ENCODE results near the gene MYH15.

The MYH15 gene

DNA sequence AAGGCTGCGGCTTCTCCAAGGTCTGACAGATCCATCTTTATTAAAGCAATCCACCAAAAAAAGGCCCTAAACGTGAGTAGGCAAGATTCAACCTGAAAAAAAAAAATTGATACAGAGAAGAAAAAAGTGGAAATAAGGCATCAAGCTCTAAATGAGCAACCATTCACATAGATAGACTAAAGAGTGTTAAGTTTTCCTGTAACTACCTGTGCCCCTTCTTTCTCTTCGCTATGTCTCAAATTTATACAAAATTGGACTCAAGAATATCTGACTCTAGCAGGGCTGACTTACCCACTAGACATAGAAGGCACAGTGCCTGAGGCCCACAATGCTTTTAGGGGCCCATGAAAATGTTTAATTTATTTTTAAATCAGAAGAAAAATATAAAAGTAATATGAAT lies at the start of gene MYH15:
TSS of gene MYH15 (minus strand) at position 101 of the 400 bp plus-strand sequence. CDS start at position 35, 66 bp downstream.
- no peak for TF ChIP-seq JUND (IDR thresholded peaks at IDR 0.05; ENCODE audit: low read depth)
- no peak for DNase-seq (ENCODE audit: low read depth in 1 of 2, low spot score in 1 of 2)
- in situ Hi-C loops (cut with HindIII; ENCODE audit: low pct_unique_long_range_greater_than_20kb, low sequenced_read_pairs): no loop called here

DNA sequence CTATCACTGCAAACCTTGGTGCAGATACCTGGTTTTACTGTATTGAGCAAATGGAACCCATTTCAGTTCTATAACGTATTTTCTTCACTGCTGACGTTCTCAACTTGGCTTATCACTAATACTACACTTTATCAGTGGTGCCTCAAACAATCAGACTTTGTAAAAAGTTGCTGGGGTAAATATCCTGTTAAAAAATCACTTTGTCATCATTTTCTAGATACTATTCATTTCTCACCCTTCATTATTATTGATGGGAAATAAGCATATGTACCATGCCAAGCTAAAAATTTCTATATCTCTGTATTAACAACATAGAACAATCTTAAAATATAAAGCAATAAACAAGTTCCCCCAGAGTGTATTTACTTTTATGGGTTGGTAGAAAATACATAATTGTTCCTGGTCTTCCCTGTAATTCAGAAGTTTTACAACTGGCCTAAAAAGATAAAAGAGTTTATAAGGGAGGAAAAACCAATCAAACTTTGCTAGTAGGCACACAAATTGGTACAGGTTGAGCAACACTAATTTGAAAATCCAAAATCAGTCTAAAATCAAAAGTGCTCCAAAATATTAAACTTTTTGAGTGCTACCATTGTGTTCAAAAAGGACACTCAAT lies 45.7 kb upstream of the MYH15 start:
- no peak for TF ChIP-seq JUND (IDR thresholded peaks at IDR 0.05; ENCODE audit: low read depth)
- in situ Hi-C loops (cut with HindIII; ENCODE audit: low pct_unique_long_range_greater_than_20kb, low sequenced_read_pairs): no loop called here
- no peak for DNase-seq (ENCODE audit: low read depth in 1 of 2, low spot score in 1 of 2)

DNA sequence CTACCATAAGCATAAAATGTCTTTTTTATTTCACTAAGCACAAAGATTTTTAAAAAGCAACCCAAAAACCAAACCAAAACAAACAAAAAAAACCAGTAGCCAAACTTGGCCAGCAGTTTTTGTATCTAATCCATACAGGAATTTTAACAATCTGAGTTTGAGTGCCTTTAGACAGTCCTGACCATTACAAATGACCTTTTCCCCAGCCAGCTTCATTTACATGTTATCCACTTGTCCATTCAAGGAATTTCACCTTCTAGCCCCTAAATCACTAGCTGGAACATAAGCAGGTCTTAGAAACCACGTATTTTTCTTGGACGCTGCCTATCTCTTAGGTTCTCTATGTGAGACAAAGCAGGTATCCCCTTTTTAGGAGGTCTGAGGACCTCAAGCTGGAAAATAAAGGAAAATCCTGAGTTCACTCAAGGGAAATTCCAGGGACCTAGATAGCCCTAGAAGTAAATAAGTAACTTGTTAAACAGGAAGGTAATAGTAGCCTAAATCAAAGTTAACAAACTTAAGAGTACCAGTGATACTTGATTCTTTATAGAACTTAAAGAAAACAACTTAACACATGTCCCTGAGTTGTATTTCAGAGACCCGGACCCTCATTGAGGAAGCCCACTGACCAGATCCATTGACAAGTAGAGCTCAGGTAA lies 44.6 kb upstream of the MYH15 start:
- DNase-seq (ENCODE audit: low read depth in 1 of 2, low spot score in 1 of 2): no peak
- TF ChIP-seq JUND (IDR thresholded peaks at IDR 0.05; ENCODE audit: low read depth): no peak
- in situ Hi-C loops (cut with HindIII; ENCODE audit: low pct_unique_long_range_greater_than_20kb, low sequenced_read_pairs): no loop called here

DNA sequence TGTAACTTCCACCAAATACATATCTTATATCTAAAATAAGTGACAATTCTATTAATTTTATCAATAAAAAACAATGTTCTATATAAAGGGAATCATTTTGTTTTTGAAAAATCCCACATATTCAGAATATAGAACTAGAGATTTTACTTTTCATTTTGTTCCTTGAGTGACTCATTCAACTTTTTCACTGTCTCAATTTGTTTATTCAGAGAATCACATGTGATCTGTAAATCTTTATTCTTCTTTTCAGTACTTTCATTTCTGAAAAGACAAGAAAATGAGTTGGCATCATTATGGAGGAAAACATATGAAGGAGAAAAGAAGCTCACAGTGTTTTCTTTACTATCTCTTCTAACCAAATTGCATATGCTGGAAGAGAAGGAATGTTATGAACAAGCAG lies 43.8 kb upstream of the MYH15 start:
- no peak for TF ChIP-seq JUND (IDR thresholded peaks at IDR 0.05; ENCODE audit: low read depth)
- in situ Hi-C loops (cut with HindIII; ENCODE audit: low pct_unique_long_range_greater_than_20kb, low sequenced_read_pairs): no loop called here

DNA sequence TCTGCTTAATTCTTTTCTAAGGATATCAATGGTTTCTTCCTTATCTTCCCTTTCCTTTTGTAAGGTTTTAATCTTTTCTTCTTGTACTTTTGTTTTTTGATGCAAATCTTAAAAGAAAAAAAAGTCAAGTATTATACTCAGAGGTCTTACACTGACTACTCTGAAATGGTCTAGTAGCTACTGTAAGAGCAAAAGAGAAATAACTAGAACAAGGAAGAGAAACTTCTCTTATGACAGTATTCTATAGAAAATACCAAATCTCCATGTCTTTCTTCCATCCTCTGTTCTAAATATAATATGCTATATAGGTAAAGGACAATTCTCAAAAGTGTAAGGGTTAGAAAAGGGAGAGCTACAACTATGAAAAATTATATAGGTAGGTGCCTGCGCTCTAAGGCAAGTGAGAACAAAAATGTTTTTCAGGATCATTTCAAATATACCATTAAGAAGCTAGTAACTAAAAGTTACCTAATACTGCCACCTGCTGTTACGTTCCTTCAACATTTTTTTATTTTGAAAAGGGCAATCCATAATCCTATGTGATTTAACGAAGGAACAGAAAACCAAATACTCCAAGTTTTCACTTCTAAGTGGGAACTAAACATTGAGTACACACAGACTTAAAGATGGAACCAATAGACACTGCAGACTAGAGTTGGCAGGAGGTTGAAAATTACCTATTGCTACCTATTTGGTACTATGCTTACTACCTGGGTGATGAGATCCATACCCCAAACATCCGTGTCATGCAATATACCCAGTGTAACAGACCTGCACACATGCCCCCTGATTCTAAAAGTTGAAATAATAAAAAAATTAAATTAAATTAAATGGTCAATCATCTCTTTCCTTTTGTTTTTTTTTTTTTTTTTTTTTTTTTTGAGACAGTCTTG lies 42.1 kb upstream of the MYH15 start:
- TF ChIP-seq JUND (IDR thresholded peaks at IDR 0.05; ENCODE audit: low read depth): no peak
- peak; percentile 10 to 61 for DNase-seq (ENCODE audit: low read depth in 1 of 2, low spot score in 1 of 2)
- in situ Hi-C loops (cut with HindIII; ENCODE audit: low pct_unique_long_range_greater_than_20kb, low sequenced_read_pairs): no loop called here

More for the DNA sequence above, 43.8 kb upstream of the MYH15 start:
- DNase-seq (ENCODE audit: low read depth in 1 of 2, low spot score in 1 of 2): no peak

DNA sequence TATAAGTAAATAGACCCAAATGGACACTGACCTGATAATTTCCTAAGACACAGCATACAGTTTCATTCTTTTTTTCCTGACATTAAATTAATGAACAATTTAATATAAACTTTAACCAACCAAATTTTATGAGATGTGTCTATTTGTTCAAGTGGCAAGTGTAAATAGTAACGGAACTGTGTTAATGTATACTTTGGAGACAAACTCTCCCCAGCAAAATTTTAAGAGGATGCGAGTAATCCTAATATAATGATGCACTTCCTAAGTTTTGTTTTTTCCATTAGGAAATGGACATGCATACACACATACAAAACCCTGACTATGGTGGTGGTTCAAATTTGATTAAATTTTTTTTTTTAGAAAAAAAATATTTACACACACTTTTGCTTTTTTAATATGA lies 38.5 kb upstream of the MYH15 start:
- in situ Hi-C loops (cut with HindIII; ENCODE audit: low pct_unique_long_range_greater_than_20kb, low sequenced_read_pairs): no loop called here
- DNase-seq (ENCODE audit: low read depth in 1 of 2, low spot score in 1 of 2): no peak
- no peak for TF ChIP-seq JUND (IDR thresholded peaks at IDR 0.05; ENCODE audit: low read depth)

DNA sequence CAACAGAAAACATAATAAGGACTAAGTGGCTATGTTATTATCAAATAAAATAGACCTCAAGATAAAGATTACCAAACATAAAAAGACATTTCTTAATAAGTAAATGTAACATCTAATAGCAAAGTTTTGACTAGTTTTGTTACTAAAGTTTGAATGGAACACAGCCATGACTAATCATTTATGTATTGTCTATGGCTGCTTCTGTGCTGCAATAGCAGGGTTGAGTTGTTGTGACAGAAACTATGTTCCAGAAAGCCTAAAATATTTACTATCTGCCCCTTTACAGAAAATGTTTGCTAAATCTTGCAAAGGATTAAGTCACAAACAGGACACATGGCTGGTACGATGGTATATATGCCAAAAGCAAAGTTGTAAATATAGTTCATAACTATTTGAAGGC lies 37.9 kb upstream of the MYH15 start:
- DNase-seq (ENCODE audit: low read depth in 1 of 2, low spot score in 1 of 2): no peak
- in situ Hi-C loops (cut with HindIII; ENCODE audit: low pct_unique_long_range_greater_than_20kb, low sequenced_read_pairs): no loop called here
- TF ChIP-seq JUND (IDR thresholded peaks at IDR 0.05; ENCODE audit: low read depth): no peak

DNA sequence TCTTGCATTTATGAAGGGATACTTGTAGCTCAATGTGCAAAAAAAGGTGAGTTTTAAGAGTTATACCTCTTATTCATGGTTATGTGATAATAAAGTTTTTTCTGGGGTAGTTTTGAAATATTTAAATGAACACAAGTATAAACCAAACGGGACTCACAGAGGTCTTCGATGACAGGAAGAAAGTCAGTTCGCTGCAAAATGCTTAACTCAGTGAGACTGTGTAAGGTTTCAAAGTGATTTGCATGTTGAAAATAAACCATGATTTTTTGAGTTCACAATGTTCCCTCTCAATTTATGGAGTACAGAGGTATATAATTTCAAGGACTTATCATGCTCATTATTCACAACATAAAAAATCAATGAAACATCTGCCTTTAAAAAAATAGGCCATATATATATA lies 36.3 kb upstream of the MYH15 start:
- no peak for DNase-seq (ENCODE audit: low read depth in 1 of 2, low spot score in 1 of 2)
- in situ Hi-C loops (cut with HindIII; ENCODE audit: low pct_unique_long_range_greater_than_20kb, low sequenced_read_pairs): no loop called here
- TF ChIP-seq JUND (IDR thresholded peaks at IDR 0.05; ENCODE audit: low read depth): no peak

DNA sequence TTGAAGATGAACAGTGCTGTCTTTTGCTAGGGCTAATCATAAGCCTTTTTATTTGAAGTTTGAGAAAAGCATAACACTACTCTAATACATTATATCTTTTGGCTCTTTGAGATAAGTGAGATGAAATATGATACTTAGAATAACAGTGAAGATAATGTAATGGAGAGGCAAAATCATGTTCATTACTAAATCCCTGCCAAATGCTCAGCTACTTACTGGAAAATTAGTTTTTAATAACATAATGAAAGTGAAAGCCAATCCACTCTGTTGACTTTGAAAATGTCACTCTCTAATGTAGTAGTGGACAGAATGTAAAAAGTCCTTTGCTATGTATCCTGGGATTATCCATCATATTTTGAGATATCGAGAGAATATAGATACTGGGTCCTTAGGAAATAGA lies 35.9 kb upstream of the MYH15 start:
- DNase-seq (ENCODE audit: low read depth in 1 of 2, low spot score in 1 of 2): no peak
- in situ Hi-C loops (cut with HindIII; ENCODE audit: low pct_unique_long_range_greater_than_20kb, low sequenced_read_pairs): no loop called here
- TF ChIP-seq JUND (IDR thresholded peaks at IDR 0.05; ENCODE audit: low read depth): no peak

DNA sequence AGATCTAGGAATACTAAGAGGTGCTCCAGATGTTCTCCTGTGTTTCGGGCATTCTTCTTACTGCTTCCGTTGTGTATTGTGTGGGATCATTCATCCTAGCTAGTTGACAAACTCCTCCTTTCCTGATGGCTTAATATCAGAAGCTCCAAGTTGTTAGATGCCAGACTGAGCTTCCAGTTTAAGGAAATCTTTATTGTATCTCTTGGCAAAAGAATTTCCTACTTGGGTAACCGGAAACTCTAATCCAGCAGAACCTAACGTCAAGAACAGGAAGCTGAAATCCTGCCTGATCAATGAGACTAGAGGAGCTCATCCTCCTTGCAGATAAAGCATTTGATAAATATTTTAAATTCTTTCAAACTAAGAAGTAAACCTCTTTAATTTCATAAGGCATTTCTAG lies 27.7 kb upstream of the MYH15 start:
- no peak for DNase-seq (ENCODE audit: low read depth in 1 of 2, low spot score in 1 of 2)
- in situ Hi-C loops (cut with HindIII; ENCODE audit: low pct_unique_long_range_greater_than_20kb, low sequenced_read_pairs): no loop called here
- no peak for TF ChIP-seq JUND (IDR thresholded peaks at IDR 0.05; ENCODE audit: low read depth)

DNA sequence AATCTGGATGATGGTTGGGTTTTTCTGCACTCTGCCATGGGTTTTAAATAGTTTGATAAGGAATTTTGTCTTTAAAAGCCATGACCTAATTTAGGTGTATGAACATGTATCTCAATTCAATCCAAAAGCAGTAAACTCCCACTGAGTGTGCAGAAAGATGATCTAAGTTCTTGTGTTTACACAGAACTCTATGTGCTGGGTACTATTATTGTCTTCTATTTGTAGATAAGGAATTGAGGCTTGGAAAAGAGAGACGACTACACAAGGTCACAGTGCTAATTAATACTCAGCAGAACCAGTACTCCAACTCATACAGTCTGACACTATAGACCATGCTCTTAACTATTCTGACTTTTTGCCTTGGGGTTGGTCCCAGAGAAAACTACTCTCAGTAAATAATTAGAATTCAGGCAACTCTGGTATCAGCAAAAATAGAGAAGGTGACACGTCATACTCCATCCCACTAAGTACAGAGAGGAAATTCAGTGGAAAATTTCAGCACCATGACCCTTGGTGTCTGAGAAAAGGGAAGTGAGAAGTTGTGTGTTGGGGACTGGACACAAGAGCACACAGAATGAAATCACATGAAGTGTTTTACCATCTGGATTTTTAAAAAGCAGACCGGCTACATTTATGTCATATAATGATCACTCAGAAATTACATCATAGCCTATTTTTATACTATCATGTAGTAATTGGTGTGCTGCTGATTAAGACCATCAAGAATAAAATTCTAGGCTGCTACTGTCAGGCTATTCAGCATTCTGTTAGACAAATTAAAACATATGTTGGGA lies 18.3 kb upstream of the MYH15 start:
- in situ Hi-C loops (cut with HindIII; ENCODE audit: low pct_unique_long_range_greater_than_20kb, low sequenced_read_pairs): no loop called here
- no peak for TF ChIP-seq JUND (IDR thresholded peaks at IDR 0.05; ENCODE audit: low read depth)
- DNase-seq (ENCODE audit: low read depth in 1 of 2, low spot score in 1 of 2): no peak

DNA sequence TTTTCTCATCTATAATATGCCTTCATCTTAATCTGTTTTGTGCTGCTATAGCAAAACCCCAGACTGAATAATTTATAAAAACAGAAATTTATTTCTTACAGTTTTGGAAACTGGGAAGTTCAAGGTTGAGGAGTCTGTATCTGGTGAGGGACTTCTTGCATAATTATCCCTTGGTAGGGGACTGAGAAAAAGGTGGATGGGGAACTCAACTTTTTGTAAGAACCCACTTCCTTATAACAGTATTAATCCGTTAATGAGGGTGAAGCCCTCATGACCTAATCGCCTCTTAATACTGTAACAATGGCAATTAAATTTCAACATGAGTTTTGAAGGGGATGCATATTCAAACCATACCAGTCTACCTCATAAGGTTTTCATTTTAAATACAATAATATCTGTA lies 17.4 kb upstream of the MYH15 start:
- TF ChIP-seq JUND (IDR thresholded peaks at IDR 0.05; ENCODE audit: low read depth): no peak
- no peak for DNase-seq (ENCODE audit: low read depth in 1 of 2, low spot score in 1 of 2)
- in situ Hi-C loops (cut with HindIII; ENCODE audit: low pct_unique_long_range_greater_than_20kb, low sequenced_read_pairs): no loop called here

Data from T47D (cell line).